Astrocyte (in vitro differentiated cells and primary cell): ENCODE results near the gene THRB.
"Not testable (repeated sequence)": the region's sequence is repeated elsewhere in the genome, so short reads cannot be mapped to it uniquely, and the experiment has no call there.

ENCODE experiments used
- CTCF ChIP-seq: IDR thresholded peaks from 2 replicates; pipeline ENCODE4 v1.5.1; 2011; ENCODE audit warnings: low read depth, mild to moderate bottlenecking, inconsistent platforms, low read length, moderate library complexity; ENCODE audit not compliant: insufficient read depth
- EZH2 ChIP-seq: IDR thresholded peaks from 2 replicates; pipeline ENCODE4 v1.6.1; 2012; ENCODE audit warnings: mild to moderate bottlenecking, low read length, inconsistent platforms; ENCODE audit not compliant: insufficient read depth

GRCh38 chr3:24398712-24399111 is 95.9 kb downstream of the THRB start:
- TF ChIP-seq CTCF, EZH2: not testable (repeated sequence)
